K562 (cell line): Measurements from ENCODE around the gene GIGYF1.
"Not testable (repeated sequence)": the region's sequence is repeated elsewhere in the genome, so short reads cannot be mapped to it uniquely, and the experiment has no call there.

Source experiments
- CTCF ChIP-seq, 3 experiments: IDR thresholded peaks in 2 of 3; conservative IDR thresholded peaks in 1 of 3; 2 replicates each; pipeline ENCODE4 v1.5.1; 2011 to 2012; ENCODE audit warnings: low read length in 3 of 3, mild to moderate bottlenecking in 3 of 3, control low read depth in 2 of 3, improper control_type of control experiment in 1 of 3, inconsistent platforms in 1 of 3, low read depth in 1 of 3, mixed read lengths in 1 of 3, moderate library complexity in 1 of 3; ENCODE audit not compliant: insufficient read depth in 2 of 3
- DACH1 ChIP-seq: fragments of 450-650 bp; IDR thresholded peaks from 2 replicates; pipeline ENCODE4 v1.6.1; 2018; ENCODE audit not compliant: partially characterized antibody
- NCOR1 ChIP-seq: fragments of 450-650 bp; IDR thresholded peaks from 2 replicates; pipeline ENCODE4 v1.6.1; 2016; ENCODE audit warnings: mild to moderate bottlenecking, moderate library complexity
- RFX5 ChIP-seq: IDR thresholded peaks from 2 replicates; pipeline ENCODE4 v1.6.1; 2011; ENCODE audit warnings: low read depth, mild to moderate bottlenecking, improper control_type of control experiment, low read length
- SMAD1 ChIP-seq: fragments of 150-350 bp; IDR thresholded peaks from 2 replicates; pipeline ENCODE4 v1.6.1; 2014; ENCODE audit warnings: low read length, low read depth; ENCODE audit not compliant: partially characterized antibody
- SRF ChIP-seq, 2 experiments: fragments of 250-450, 450-650 bp in 1 of 2; sonication (Bioruptor Pico) in 1 of 2; sonication (generic) in 1 of 2; formaldehyde crosslinking; IDR thresholded peaks; 2 replicates each; pipeline versions ENCODE4 v1.5.0 to v1.5.1; 2020 to 2022; ENCODE audit warnings: mild to moderate bottlenecking in 1 of 2, missing genetic modification reagents in 1 of 2
- TFE3 ChIP-seq: fragments of 450-650 bp; formaldehyde crosslinking; IDR thresholded peaks from 2 replicates; pipeline ENCODE4 v1.4.0; 2020; ENCODE audit warnings: mild to moderate bottlenecking, mixed read lengths
- ZBTB1 ChIP-seq: sonication (generic); formaldehyde crosslinking; IDR thresholded peaks from 2 replicates; pipeline ENCODE4 v1.8.1; 2023; ENCODE audit warnings: missing genetic modification reagents, low read depth, mild to moderate bottlenecking, borderline replicate concordance
- ZC3H11A ChIP-seq: IDR thresholded peaks from 2 replicates; pipeline ENCODE4 v1.6.1; 2012; ENCODE audit warnings: low read depth, low read length, improper control_type of control experiment
- ZNF217 ChIP-seq: sonication (generic); formaldehyde crosslinking; IDR thresholded peaks from 2 replicates; pipeline ENCODE4 v1.8.0; 2022; ENCODE audit warnings: mild to moderate bottlenecking, missing genetic modification reagents
- ZNF408 ChIP-seq: fragments of 250-450 bp; sonication (Bioruptor Pico); IDR thresholded peaks from 2 replicates; pipeline ENCODE4 v1.4.0; 2020; ENCODE audit warnings: low read depth, mild to moderate bottlenecking, moderate library complexity
- TF ChIP-seq, protein P1 (sequence below): fragments of 250-450 bp; sonication (Bioruptor Pico); IDR thresholded peaks from 2 replicates; pipeline ENCODE4 v1.4.0; 2020; ENCODE audit warnings: mild to moderate bottlenecking
- TF ChIP-seq, protein P2 (sequence below), 2 experiments: fragments of 450-650 bp; IDR thresholded peaks; 2 replicates each; pipeline ENCODE4 v1.6.1; 2016; ENCODE audit warnings: mild to moderate bottlenecking in 2 of 2, borderline replicate concordance in 1 of 2, low read depth in 1 of 2, moderate library complexity in 1 of 2
- TF ChIP-seq, protein P3 (sequence below): fragments of 250-450 bp; sonication (Bioruptor Pico); IDR thresholded peaks from 2 replicates; pipeline ENCODE4 v1.5.0; 2020; ENCODE audit warnings: mild to moderate bottlenecking

DNA sequence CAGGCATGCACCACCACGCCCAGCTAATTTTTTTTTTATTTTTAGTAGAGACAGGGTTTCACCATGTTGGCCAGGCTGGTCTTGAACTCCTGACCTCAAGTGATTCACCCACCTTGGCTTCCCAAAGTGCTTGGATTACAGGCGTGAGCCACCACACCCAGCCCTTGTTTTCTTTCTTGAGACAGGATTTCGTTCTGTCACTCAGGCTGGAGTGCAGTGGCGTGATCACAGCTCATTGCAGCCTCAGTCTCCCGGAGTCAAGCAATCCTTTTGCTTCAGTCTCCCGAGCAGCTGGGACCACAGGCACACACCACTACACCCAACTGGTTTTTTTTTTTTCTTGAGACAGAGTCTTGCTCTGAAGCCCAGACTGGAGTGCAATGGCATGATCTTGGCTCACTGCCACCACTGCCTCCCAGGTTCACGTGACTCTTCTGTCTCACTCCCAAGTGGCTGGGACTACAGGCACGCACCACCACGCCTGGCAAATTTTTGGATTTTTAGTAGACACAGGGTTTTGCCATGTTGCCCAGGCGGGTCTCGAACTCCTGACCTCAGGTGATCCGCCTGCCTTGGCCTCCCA, 31.8 kb downstream of the GIGYF1 start:
- not testable (repeated sequence) for TF ChIP-seq ZNF217 (CRISPR knock-in tag); CTCF (IDR thresholded peaks at IDR 0.05 in 2 of 3, conservative IDR thresholded peaks at IDR 0.05 in 1 of 3; ENCODE audit: insufficient read depth in 2 of 3, low read depth in 1 of 3, low read length in 3 of 3); DACH1; ZBTB1 (CRISPR knock-in tag); TFE3 (CRISPR knock-in tag); SRF (CRISPR knock-in tag; IDR thresholded peaks at IDR 0.05); ZNF408; ZC3H11A; SMAD1; RFX5; NCOR1
- TF ChIP-seq, protein P1, sequence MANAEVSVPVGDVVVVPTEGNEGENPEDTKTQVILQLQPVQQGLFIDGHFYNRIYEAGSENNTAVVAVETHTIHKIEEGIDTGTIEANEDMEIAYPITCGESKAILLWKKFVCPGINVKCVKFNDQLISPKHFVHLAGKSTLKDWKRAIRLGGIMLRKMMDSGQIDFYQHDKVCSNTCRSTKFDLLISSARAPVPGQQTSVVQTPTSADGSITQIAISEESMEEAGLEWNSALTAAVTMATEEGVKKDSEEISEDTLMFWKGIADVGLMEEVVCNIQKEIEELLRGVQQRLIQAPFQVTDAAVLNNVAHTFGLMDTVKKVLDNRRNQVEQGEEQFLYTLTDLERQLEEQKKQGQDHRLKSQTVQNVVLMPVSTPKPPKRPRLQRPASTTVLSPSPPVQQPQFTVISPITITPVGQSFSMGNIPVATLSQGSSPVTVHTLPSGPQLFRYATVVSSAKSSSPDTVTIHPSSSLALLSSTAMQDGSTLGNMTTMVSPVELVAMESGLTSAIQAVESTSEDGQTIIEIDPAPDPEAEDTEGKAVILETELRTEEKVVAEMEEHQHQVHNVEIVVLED (CRISPR knock-in tag) = not testable (repeated sequence)
- TF ChIP-seq, protein P2, sequence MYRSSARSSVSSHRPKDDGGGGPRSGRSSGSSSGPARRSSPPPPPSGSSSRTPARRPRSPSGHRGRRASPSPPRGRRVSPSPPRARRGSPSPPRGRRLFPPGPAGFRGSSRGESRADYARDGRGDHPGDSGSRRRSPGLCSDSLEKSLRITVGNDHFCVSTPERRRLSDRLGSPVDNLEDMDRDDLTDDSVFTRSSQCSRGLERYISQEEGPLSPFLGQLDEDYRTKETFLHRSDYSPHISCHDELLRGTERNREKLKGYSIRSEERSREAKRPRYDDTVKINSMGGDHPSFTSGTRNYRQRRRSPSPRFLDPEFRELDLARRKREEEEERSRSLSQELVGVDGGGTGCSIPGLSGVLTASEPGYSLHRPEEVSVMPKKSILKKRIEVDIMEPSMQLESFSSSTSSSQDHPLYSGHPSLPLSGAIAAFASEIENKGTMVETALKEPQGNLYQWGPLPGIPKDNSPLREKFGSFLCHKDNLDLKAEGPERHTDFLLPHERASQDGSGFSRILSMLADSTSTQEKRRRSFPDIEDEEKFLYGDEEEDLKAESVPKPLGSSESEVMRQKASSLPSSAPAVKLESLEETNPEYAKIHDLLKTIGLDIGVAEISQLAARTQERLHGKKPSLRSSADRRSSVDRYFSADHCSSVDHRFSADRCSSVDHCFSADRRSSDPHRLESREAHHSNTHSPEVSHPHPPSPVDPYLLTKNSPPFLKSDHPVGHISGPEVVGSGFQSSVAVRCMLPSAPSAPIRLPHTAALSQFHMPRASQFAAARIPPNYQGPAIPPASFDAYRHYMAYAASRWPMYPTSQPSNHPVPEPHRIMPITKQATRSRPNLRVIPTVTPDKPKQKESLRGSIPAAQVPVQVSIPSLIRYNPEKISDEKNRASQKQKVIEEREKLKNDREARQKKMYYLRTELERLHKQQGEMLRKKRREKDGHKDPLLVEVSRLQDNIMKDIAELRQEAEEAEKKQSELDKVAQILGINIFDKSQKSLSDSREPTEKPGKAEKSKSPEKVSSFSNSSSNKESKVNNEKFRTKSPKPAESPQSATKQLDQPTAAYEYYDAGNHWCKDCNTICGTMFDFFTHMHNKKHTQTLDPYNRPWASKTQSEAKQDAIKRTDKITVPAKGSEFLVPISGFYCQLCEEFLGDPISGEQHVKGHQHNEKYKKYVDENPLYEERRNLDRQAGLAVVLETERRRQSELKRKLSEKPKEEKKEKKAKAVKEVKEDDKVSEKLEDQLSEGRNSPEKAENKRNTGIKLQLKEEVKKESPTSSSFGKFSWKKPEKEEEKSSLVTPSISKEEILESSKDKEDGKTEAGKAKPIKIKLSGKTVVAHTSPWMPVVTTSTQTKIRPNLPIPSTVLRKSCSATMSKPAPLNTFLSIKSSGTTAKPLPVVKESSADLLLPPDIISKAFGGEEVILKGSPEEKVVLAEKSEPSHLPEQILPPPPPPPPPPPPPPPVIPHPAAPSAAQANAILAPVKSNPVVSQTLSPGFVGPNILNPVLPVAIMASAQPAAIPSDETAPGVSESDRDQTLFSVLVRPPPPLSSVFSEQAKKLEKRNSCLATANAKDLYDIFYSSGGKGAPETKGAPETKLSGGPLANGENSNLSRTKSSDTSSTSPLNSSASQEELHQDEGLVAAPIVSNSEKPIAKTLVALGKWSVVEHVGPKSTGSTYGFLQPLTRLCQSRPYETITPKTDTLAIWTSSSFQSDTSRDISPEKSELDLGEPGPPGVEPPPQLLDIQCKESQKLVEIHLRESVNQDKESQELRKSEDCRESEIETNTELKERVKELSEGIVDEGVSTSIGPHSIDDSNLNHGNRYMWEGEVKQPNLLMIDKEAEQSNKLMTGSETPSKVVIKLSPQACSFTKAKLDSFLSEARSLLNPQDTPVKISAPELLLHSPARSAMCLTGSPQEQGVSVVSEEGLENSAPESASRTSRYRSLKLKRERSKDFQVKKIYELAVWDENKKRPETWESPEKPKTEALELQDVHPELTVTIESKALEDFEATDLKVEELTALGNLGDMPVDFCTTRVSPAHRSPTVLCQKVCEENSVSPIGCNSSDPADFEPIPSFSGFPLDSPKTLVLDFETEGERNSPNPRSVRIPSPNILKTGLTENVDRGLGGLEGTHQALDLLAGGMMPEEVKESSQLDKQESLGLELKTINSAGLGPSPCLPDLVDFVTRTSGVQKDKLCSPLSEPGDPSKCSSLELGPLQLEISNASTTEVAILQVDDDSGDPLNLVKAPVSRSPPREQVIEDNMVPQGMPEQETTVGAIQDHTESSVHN (IDR thresholded peaks at IDR 0.05; ENCODE audit: borderline replicate concordance in 1 of 2, low read depth in 1 of 2) = not testable (repeated sequence)
- TF ChIP-seq, protein P3, sequence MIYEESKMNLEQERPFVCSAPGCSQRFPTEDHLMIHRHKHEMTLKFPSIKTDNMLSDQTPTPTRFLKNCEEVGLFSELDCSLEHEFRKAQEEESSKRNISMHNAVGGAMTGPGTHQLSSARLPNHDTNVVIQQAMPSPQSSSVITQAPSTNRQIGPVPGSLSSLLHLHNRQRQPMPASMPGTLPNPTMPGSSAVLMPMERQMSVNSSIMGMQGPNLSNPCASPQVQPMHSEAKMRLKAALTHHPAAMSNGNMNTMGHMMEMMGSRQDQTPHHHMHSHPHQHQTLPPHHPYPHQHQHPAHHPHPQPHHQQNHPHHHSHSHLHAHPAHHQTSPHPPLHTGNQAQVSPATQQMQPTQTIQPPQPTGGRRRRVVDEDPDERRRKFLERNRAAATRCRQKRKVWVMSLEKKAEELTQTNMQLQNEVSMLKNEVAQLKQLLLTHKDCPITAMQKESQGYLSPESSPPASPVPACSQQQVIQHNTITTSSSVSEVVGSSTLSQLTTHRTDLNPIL (CRISPR knock-in tag) = not testable (repeated sequence)
